Measurements from ENCODE around the gene PGRMC1.

- TF ChIP-seq CTCF (conservative IDR thresholded peaks at IDR 0.05; ENCODE audit: low read depth, low read length) = no peak
- TF ChIP-seq EZH2 (IDR thresholded peaks at IDR 0.05; ENCODE audit: low read length, unreplicated experiment) = no peak
These were observed 9.6 kb upstream of the PGRMC1 start for GRCh38 chrX:119226446-119226845.

Data from PC-3 (cell line).